Peyer's patch (tissue), 4 donors: Measurements from ENCODE around the gene RNU6-8. TPM values are rescaled to one million over a fixed set of nuclear protein-coding genes. Genes with fewer than 3 reads are reported as not detected.

Source experiments
- DNase-seq, 3 donors: peaks; one replicate each; pipeline ENCODE4 v3.0.0-alpha.2; 2017 to 2019
- H3K27ac ChIP-seq, 4 donors: fragments of 200-600 bp; sonication (generic); one replicate each; pipeline ENCODE4 v1.5.1; 2016 to 2019
- H3K27me3 ChIP-seq, 2 donors: fragments of 200-600 bp; sonication (generic); one replicate each; pipeline ENCODE4 v1.5.1; 2019
- H3K36me3 ChIP-seq, 3 donors: fragments of 200-600 bp; sonication (generic); one replicate each; pipeline ENCODE4 v1.5.1; 2016 to 2019
- H3K4me1 ChIP-seq, 4 donors: fragments of 200-600 bp; sonication (generic); one replicate each; pipeline ENCODE4 v1.5.1; 2016 to 2019
- H3K4me3 ChIP-seq, 4 donors: fragments of 200-600 bp; sonication (generic); 1 replicate in 3 of 4; 2 replicates in 1 of 4; pipeline ENCODE4 v1.5.1; 2016 to 2019; ENCODE audit warnings: mild to moderate bottlenecking in 1 of 4
- H3K9me3 ChIP-seq, 4 donors: fragments of 200-600 bp; sonication (generic); one replicate each; pipeline ENCODE4 v1.5.1; 2016 to 2019; ENCODE audit warnings: mild to moderate bottlenecking in 1 of 4
- CTCF ChIP-seq, 6 experiments: fragments of 450-650 bp in 4 of 6; fragments of 200-600 bp in 2 of 6; sonication (generic) in 1 of 6; IDR thresholded peaks; one replicate each; pipeline ENCODE4 v1.5.1; 2017 to 2019; ENCODE audit warnings: antibody characterized with exemption in 6 of 6, mild to moderate bottlenecking in 3 of 6, moderate library complexity in 1 of 6
- POLR2A ChIP-seq, 2 donors: fragments of 450-650 bp; IDR thresholded peaks; one replicate each; pipeline ENCODE4 v1.5.1; 2017; ENCODE audit warnings: antibody characterized with exemption in 2 of 2, mild to moderate bottlenecking in 2 of 2, moderate library complexity in 2 of 2
- total RNA-seq, 4 donors: library from RNA; depleted of rRNA; stranded (reverse); fragments of >200 nt; gene quantifications; one replicate each; pipeline ENCODE4 v1.1.0, GENCODE V29; 2016

Gene RNU6-8
- total RNA-seq, 4 donors from 2014 or later = not detected

- H3K4me3 ChIP-seq = no peak overlapping the region
- H3K27ac ChIP-seq = no peak overlapping the region
- no peaks in the 10 kb centered on the region for H3K9me3 ChIP-seq
- no peaks in the 10 kb centered on the region for H3K27me3 ChIP-seq
- no peak for DNase-seq
- no peak for TF ChIP-seq POLR2A (IDR thresholded peaks at IDR 0.05)
- no peaks in the 10 kb centered on the region for H3K36me3 ChIP-seq
- no peaks in the 10 kb centered on the region for H3K4me1 ChIP-seq
Observed at GRCh38 chr14:32190673-32191072, 12.4 kb downstream of the RNU6-8 start.

- Histone ChIP-seq H3K4me3 (no peak overlapping the region), H3K4me1 (no peaks in the 10 kb centered on the region), H3K27ac (no peak overlapping the region), H3K36me3 (no peaks in the 10 kb centered on the region), H3K27me3 (no peaks in the 10 kb centered on the region), H3K9me3 (peaks cover 0 to 4% (median 0%) of the 10 kb centered on the region in 4 donors)
- no peak for DNase-seq
- no peak for TF ChIP-seq POLR2A (IDR thresholded peaks at IDR 0.05)
- TF ChIP-seq CTCF (IDR thresholded peaks at IDR 0.05) = no peak
Observed at GRCh38 chr14:32189811-32190210, 13.3 kb downstream of the RNU6-8 start.

- no peaks in the 10 kb centered on the region for H3K36me3 ChIP-seq
- H3K4me1 ChIP-seq = no peaks in the 10 kb centered on the region
- no peaks in the 10 kb centered on the region for H3K27me3 ChIP-seq
- peaks cover 0 to 7% (median 0%) of the 10 kb centered on the region in 4 donors for H3K9me3 ChIP-seq
- H3K4me3 ChIP-seq = no peak overlapping the region
- DNase-seq = no peak
- TF ChIP-seq CTCF (IDR thresholded peaks at IDR 0.05) (no peak), POLR2A (IDR thresholded peaks at IDR 0.05) (no peak)
- H3K27ac ChIP-seq = no peak overlapping the region
Observed at GRCh38 chr14:32186248-32186647, 16.8 kb downstream of the RNU6-8 start.

GRCh38 chr14:32185097-32185496 lies 18.0 kb downstream of the RNU6-8 start:
- no peaks in the 10 kb centered on the region for H3K36me3 ChIP-seq
- no peaks in the 10 kb centered on the region for H3K4me1 ChIP-seq
- no peak for TF ChIP-seq POLR2A (IDR thresholded peaks at IDR 0.05)
- TF ChIP-seq CTCF (IDR thresholded peaks at IDR 0.05) = no peak
- H3K27me3 ChIP-seq = no peaks in the 10 kb centered on the region
- DNase-seq = no peak
- peaks cover 0 to 7% (median 0%) of the 10 kb centered on the region in 4 donors for H3K9me3 ChIP-seq
- H3K27ac ChIP-seq = no peak overlapping the region
- H3K4me3 ChIP-seq = no peak overlapping the region

GRCh38 chr14:32183151-32184058 lies 19.7 kb downstream of the RNU6-8 start:
- no peak for DNase-seq
- Histone ChIP-seq H3K27me3 (no peaks in the 10 kb centered on the region), H3K27ac (no peak overlapping the region), H3K4me1 (no peaks in the 10 kb centered on the region), H3K4me3 (no peak overlapping the region), H3K36me3 (no peaks in the 10 kb centered on the region), H3K9me3 (peaks cover 0 to 7% (median 0%) of the 10 kb centered on the region in 4 donors)
- no peak for TF ChIP-seq CTCF (IDR thresholded peaks at IDR 0.05)
- no peak for TF ChIP-seq POLR2A (IDR thresholded peaks at IDR 0.05)

- Histone ChIP-seq H3K36me3 (no peaks in the 10 kb centered on the region), H3K9me3 (no peaks in the 10 kb centered on the region), H3K27me3 (no peaks in the 10 kb centered on the region), H3K4me3 (no peak overlapping the region), H3K27ac (no peak overlapping the region), H3K4me1 (no peaks in the 10 kb centered on the region)
- TF ChIP-seq CTCF (IDR thresholded peaks at IDR 0.05) (no peak), POLR2A (IDR thresholded peaks at IDR 0.05) (no peak)
- DNase-seq = no peak
Observed at GRCh38 chr14:32171469-32171868, 31.6 kb downstream of the RNU6-8 start.
